Muscle layer of duodenum (tissue), 2 donors: ENCODE data around the gene TCEA2.

ENCODE experiments used
- H3K27ac ChIP-seq: one replicate; pipeline ENCODE4 v1.7.0; 2013; ENCODE audit warnings: mild to moderate bottlenecking, low read length
- H3K27me3 ChIP-seq: one replicate; pipeline ENCODE4 v1.7.0; 2013; ENCODE audit warnings: low read depth, mild to moderate bottlenecking, control low read depth, low read length
- H3K36me3 ChIP-seq, 2 donors: one replicate each; pipeline ENCODE4 v1.7.0; 2013; ENCODE audit warnings: low read length in 2 of 2, control low read depth in 1 of 2, mild to moderate bottlenecking in 1 of 2; ENCODE audit not compliant: insufficient read depth in 2 of 2, control insufficient read depth in 1 of 2
- H3K4me1 ChIP-seq, 2 donors: one replicate each; pipeline ENCODE4 v1.7.0; 2013; ENCODE audit warnings: low read length in 2 of 2, mild to moderate bottlenecking in 2 of 2, control low read depth in 1 of 2, moderate library complexity in 1 of 2; ENCODE audit not compliant: insufficient read depth in 2 of 2, control insufficient read depth in 1 of 2
- H3K4me3 ChIP-seq, 2 donors: one replicate each; pipeline ENCODE4 v1.7.0; 2013; ENCODE audit warnings: low read length in 2 of 2, low read depth in 1 of 2, mild to moderate bottlenecking in 1 of 2
- H3K9me3 ChIP-seq, 2 donors: one replicate each; pipeline ENCODE4 v1.7.0; 2013; ENCODE audit warnings: low read length in 2 of 2, control low read depth in 1 of 2, mild to moderate bottlenecking in 1 of 2; ENCODE audit not compliant: control insufficient read depth in 1 of 2
- donor health status: healthy.

Gene TCEA2

GRCh38 chr20:64052326-64052722 lies 10.7 kb upstream of the TCEA2 start:
- Histone ChIP-seq H3K27me3 (peaks cover 31% of the 10 kb centered on the region), H3K4me1 (peaks cover 2 to 12% of the 10 kb centered on the region in 2 donors), H3K9me3 (no peaks in the 10 kb centered on the region), H3K4me3 (no peak overlapping the region), H3K27ac (peak overlapping the region; percentile 16), H3K36me3 (no peaks in the 10 kb centered on the region)

- H3K4me1 ChIP-seq, result peaks cover 2 to 12% of the 10 kb centered on the region in 2 donors
- no peaks in the 10 kb centered on the region for H3K9me3 ChIP-seq
- H3K36me3 ChIP-seq, result no peaks in the 10 kb centered on the region
- peaks cover 27% of the 10 kb centered on the region for H3K27me3 ChIP-seq
- H3K27ac ChIP-seq, result no peak overlapping the region
- H3K4me3 ChIP-seq, result no peak overlapping the region
Observed at GRCh38 chr20:64052987-64053840, 9.8 kb upstream of the TCEA2 start.

DNA sequence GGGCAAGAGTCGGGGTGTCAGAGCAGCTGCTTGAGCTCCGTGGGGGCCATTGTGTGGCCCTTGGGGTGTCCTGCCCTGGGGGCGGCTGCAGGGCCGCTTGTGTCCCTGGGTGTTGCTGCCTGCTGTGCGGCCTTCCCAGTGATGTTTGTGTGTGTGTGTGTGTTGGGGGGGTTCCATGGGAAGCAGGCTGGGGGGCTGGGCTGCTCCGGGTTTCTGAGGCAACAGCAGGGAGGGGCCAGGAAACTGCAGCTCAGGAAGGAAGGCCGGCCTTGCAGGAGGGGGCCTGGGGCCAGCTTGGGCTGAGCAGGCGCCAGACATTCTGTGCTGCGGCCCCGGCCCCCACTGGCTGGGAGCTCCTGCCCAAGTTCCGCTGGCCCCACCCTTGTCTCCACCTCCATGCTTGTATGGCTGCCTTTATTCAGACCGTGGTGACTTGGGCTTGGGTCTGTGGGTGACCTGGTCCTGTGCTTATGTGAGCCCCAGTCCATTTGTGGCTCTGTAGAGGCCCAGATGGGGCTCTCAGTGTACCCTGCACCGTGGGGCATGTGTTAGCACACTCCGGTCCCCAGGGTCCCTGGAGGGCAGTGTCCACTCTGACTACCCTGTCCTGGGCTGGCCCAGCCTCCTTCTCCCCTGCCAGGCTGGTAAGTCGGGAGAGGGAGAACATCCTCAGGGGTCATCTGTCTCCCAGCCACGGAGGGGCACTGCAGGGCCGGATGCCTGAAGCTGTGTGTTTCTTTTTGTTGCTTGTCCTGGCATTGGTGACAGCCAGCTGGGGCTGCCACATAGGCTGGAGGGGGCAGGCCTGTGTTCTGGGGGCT lies 8.9 kb upstream of the TCEA2 start:
- no peak overlapping the region for H3K4me3 ChIP-seq
- no peak overlapping the region for H3K27ac ChIP-seq
- H3K9me3 ChIP-seq, result no peaks in the 10 kb centered on the region
- peaks cover 2 to 7% of the 10 kb centered on the region in 2 donors for H3K4me1 ChIP-seq
- no peaks in the 10 kb centered on the region for H3K36me3 ChIP-seq
- H3K27me3 ChIP-seq, result peaks cover 27% of the 10 kb centered on the region

DNA sequence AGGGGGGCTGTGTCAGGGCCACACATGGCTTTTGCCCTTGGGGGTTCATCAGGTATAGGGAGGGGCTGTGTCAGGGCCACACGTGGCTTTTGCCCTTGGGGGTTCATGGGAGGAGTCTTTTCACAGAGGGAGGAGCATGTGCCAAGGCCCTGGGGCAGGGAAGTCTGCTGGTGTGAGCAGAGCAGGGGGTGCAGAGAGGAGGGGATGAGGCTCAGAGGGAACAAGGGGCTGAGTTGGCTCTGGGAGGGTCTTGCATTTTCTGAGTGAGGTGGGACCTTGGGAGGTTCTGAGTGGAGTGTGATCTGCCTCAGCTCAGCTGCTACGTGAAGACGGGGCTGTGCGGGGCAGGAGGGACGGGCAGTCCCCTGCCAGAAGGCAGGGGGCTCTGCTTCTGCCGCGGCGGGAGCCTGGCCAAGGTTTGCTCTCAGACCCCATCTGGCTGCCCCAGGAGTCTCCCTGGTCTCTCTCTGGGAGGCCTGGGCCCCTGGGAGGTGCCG lies 7.6 kb upstream of the TCEA2 start:
- H3K4me1 ChIP-seq, result peaks cover 0 to 2% of the 10 kb centered on the region in 2 donors
- H3K4me3 ChIP-seq, result no peak overlapping the region

DNA sequence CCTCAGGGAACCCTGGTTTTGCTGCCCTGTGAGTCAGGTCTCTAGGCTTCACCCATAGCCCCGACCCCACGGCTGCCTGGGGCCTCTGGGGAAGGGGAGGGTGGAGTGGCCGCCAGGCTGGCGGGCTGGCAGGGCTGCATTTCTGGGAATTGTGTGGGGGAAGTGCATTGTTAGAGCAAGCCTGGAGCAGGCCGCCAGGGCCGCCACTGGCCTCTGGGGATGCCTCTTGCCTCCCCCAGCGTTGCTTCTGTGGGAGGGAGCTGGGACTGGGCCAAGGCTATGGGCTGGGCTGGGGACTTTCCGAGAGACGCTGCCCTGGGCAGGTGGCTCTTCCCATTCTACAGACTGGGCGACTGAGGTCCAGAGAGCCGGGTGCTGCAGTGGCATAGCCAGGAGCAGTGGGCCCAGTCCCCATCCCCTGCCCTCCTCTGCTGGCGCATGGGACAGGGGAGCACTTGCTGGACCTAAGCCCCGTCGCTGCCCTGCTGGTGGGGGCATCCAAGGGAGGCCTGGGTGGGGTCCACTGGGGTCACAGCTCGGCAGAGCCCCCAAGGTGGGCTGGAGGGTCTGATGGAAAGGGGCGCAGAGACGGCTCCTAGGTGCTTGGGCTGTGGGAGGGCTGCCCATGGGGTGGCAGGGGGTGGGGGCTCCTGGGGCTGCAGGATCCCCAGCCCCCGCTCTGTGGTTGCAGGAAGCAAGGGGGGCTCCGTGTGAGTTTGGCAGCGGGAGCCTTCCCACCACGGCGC lies 6.9 kb upstream of the TCEA2 start:
- no peaks in the 10 kb centered on the region for H3K9me3 ChIP-seq
- H3K4me1 ChIP-seq, result peaks cover 0 to 2% of the 10 kb centered on the region in 2 donors
- peaks cover 14% of the 10 kb centered on the region for H3K27me3 ChIP-seq
- H3K27ac ChIP-seq, result no peak overlapping the region
- H3K4me3 ChIP-seq, result no peak overlapping the region
- H3K36me3 ChIP-seq, result no peaks in the 10 kb centered on the region

More for the DNA sequence above, 7.6 kb upstream of the TCEA2 start:
- Histone ChIP-seq H3K36me3 (no peaks in the 10 kb centered on the region), H3K27ac (no peak overlapping the region), H3K27me3 (peaks cover 20% of the 10 kb centered on the region), H3K9me3 (no peaks in the 10 kb centered on the region)

DNA sequence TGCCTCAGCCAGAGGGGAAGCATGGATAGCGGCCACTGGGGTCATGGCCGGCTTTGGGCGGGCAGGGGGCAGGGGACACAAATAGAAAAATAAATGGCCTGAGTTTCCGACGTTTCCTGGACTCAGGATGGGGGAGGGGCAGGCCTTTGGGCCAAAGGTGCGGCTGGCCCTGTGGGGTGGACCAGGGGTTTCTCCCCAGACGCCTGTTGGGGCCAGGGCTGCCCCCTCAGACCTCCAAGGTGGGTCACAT lies 6.4 kb upstream of the TCEA2 start:
- Histone ChIP-seq H3K27me3 (peaks cover 9% of the 10 kb centered on the region), H3K4me1 (peaks cover 0 to 2% of the 10 kb centered on the region in 2 donors), H3K27ac (no peak overlapping the region), H3K4me3 (no peak overlapping the region), H3K9me3 (no peaks in the 10 kb centered on the region), H3K36me3 (no peaks in the 10 kb centered on the region)

- H3K4me3 ChIP-seq, result no peak overlapping the region
- H3K4me1 ChIP-seq, result peaks cover under 1 to 2% of the 10 kb centered on the region in 2 donors
- H3K36me3 ChIP-seq, result no peaks in the 10 kb centered on the region
- H3K9me3 ChIP-seq, result no peaks in the 10 kb centered on the region
- peaks cover 8% of the 10 kb centered on the region for H3K27me3 ChIP-seq
- no peak overlapping the region for H3K27ac ChIP-seq
Observed at GRCh38 chr20:64056889-64057627, 5.9 kb upstream of the TCEA2 start.

DNA sequence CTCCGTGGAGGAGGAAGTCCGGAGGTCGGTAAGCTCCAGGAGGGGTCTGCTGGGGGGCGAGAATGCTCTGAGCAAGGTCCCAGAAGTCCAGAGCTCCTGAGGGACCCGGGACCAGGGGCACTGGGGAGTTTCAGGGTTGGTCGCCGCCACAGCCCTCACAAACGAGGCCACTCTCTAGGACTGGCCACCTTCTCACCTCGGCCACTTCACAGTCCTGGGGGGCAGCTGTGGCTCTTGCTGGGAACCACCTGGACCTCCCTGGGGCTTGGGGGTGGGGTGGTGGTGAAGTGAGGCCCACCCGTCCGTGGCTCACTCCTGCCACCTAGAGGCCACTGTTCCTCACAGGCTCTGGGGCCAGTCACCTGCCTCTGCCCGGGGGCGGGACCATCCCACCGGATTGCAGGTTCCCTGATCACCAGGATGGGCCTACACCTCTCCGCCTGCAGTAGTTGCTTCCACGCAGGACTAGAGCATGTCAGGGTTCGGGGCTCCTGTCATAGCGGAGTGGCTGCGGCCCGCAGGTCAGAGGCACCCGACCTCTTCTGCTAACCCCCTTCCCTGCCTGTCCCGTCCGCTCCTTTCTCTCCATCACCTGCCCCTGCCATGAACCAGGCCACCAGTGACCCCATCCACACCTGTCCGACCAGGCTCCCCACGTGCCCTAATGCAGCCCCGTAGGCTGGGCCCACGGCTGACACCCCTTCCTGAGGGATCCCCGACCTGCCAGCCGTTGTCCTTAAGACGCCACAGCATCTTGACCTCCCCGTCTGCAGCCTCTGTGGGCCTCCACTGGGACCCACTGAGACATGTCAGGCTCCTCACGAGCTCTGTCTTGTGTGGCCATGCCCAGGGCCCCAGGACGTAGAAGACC lies 5.1 kb upstream of the TCEA2 start:
- Histone ChIP-seq H3K27ac (no peak overlapping the region), H3K9me3 (no peaks in the 10 kb centered on the region), H3K4me1 (peaks cover 2 to 7% of the 10 kb centered on the region in 2 donors), H3K36me3 (no peaks in the 10 kb centered on the region), H3K27me3 (peaks cover 4% of the 10 kb centered on the region), H3K4me3 (no peak overlapping the region)

DNA sequence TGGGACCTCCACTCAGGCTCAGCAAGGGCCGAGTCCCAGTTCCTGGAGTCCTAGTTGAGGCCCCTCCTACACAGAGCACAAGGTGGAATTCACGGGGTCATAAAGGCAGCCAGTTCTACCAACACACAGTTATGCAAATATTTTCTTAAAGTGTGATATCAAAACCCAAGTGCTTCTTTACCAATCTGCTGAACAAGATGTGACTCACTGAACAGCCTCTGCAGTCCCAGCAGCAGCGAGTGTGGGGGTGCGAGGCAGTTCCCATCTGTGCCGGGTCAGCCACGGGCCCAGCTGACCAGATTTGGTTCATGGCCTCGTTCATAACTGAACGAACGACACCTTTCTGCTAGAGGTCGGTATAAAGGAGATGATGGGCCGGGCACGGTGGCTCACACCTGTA lies 4.5 kb upstream of the TCEA2 start:
- Histone ChIP-seq H3K4me1 (peaks cover 2 to 8% of the 10 kb centered on the region in 2 donors), H3K36me3 (no peaks in the 10 kb centered on the region), H3K27me3 (peaks cover 4% of the 10 kb centered on the region), H3K9me3 (no peaks in the 10 kb centered on the region), H3K4me3 (no peak overlapping the region), H3K27ac (no peak overlapping the region)

- peak overlapping the region; percentile 44 to 91 for H3K4me3 ChIP-seq
- no peaks in the 10 kb centered on the region for H3K27me3 ChIP-seq
- no peaks in the 10 kb centered on the region for H3K36me3 ChIP-seq
- H3K4me1 ChIP-seq, result peaks cover 0 to 21% of the 10 kb centered on the region in 2 donors
- no peak overlapping the region for H3K27ac ChIP-seq
- no peaks in the 10 kb centered on the region for H3K9me3 ChIP-seq
Observed at GRCh38 chr20:64062276-64062595, 762 bp upstream of the TCEA2 start.
